H1 (cell line): ENCODE results near the gene CCNK.

ENCODE experiments used
- CBX5 ChIP-seq: fragments of 300-800, 300-1000 bp; sonication (generic); IDR thresholded peaks from 2 replicates; pipeline ENCODE4 v1.7.1; 2016; ENCODE audit warnings: antibody characterized with exemption, low read length, low read depth
- EP300 ChIP-seq, 2 experiments: IDR thresholded peaks; 1 replicate in 1 of 2; 2 replicates in 1 of 2; pipeline ENCODE4 v1.6.1; 2011 to 2012; ENCODE audit warnings: low read depth in 2 of 2, low read length in 2 of 2, mild to moderate bottlenecking in 2 of 2, borderline replicate concordance in 1 of 2, inconsistent platforms in 1 of 2, moderate library complexity in 1 of 2
- JUN ChIP-seq: IDR thresholded peaks from 2 replicates; pipeline ENCODE4 v1.6.1; 2011; ENCODE audit warnings: low read depth, mild to moderate bottlenecking, improper control_type of control experiment, low read length
- RAD21 ChIP-seq, 2 experiments: IDR thresholded peaks in 1 of 2; conservative IDR thresholded peaks in 1 of 2; 2 replicates each; pipeline ENCODE4 v1.6.1; 2011; ENCODE audit warnings: low read depth in 2 of 2, low read length in 2 of 2, improper control_type of control experiment in 1 of 2, inconsistent platforms in 1 of 2, mild to moderate bottlenecking in 1 of 2, moderate library complexity in 1 of 2
- TBP ChIP-seq: IDR thresholded peaks from 2 replicates; pipeline ENCODE4 v1.6.1; 2011; ENCODE audit warnings: low read depth, low read length, improper control_type of control experiment
- TEAD4 ChIP-seq: IDR thresholded peaks from 2 replicates; pipeline ENCODE4 v1.6.1; 2012; ENCODE audit warnings: low read depth, low read length, inconsistent platforms, mixed read lengths
- ZNF274 ChIP-seq: IDR thresholded peaks from 2 replicates; pipeline ENCODE4 v1.7.0; 2012; ENCODE audit warnings: low read length, borderline replicate concordance; ENCODE audit errors: extremely low read depth
- TF ChIP-seq, protein P1 (sequence below): IDR thresholded peaks from 2 replicates; pipeline ENCODE4 v1.6.1; 2012; ENCODE audit warnings: inconsistent platforms
- TF ChIP-seq, protein P2 (sequence below), 3 experiments: IDR thresholded peaks; 1 replicate in 2 of 3; 2 replicates in 1 of 3; pipeline versions ENCODE4 v1.5.1 to v1.6.1; 2011; ENCODE audit warnings: low read length in 3 of 3, mild to moderate bottlenecking in 3 of 3, inconsistent platforms in 2 of 3, low read depth in 1 of 3, moderate library complexity in 1 of 3; ENCODE audit not compliant: insufficient read depth in 1 of 3; ENCODE audit errors: control extremely low read depth in 1 of 3

DNA sequence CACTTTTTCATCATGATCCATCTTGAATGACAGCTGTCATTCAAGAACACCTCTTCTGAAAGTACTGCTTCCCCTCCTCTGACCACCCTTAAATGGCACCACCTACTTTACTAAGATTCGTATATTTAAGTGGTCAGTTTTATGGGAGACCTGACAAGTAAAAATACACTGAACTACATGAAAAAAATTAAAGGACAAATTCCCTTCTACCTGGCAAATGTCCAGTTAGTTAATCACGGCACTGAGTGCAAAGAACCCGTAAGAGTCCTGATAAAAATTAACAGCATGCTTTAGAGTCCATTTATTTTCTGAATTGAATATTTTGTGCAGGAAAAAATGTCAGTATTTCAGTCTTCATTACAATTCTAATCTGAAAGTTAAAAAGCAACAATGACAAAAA is 49.2 kb upstream of the CCNK start:
- TF ChIP-seq, protein P1, sequence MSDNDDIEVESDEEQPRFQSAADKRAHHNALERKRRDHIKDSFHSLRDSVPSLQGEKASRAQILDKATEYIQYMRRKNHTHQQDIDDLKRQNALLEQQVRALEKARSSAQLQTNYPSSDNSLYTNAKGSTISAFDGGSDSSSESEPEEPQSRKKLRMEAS = no peak
- TF ChIP-seq TEAD4 (no peak), EP300 (IDR thresholded peaks at IDR 0.05; ENCODE audit: borderline replicate concordance in 1 of 2, low read depth in 2 of 2, low read length in 2 of 2) (no peak), JUN (no peak), RAD21 (IDR thresholded peaks at IDR 0.05 in 1 of 2, conservative IDR thresholded peaks at IDR 0.05 in 1 of 2; ENCODE audit: low read depth in 2 of 2, low read length in 2 of 2) (no peak), ZNF274 (no peak), TBP (no peak), CBX5 (no peak)
- TF ChIP-seq, protein P2, sequence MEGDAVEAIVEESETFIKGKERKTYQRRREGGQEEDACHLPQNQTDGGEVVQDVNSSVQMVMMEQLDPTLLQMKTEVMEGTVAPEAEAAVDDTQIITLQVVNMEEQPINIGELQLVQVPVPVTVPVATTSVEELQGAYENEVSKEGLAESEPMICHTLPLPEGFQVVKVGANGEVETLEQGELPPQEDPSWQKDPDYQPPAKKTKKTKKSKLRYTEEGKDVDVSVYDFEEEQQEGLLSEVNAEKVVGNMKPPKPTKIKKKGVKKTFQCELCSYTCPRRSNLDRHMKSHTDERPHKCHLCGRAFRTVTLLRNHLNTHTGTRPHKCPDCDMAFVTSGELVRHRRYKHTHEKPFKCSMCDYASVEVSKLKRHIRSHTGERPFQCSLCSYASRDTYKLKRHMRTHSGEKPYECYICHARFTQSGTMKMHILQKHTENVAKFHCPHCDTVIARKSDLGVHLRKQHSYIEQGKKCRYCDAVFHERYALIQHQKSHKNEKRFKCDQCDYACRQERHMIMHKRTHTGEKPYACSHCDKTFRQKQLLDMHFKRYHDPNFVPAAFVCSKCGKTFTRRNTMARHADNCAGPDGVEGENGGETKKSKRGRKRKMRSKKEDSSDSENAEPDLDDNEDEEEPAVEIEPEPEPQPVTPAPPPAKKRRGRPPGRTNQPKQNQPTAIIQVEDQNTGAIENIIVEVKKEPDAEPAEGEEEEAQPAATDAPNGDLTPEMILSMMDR (IDR thresholded peaks at IDR 0.05; ENCODE audit: control extremely low read depth in 1 of 3, insufficient read depth in 1 of 3, low read depth in 1 of 3, low read length in 3 of 3) = no peak
